Right ventricle myocardium inferior (tissue), 1 donor: ENCODE results near the gene FNTB. TPM values are rescaled to one million over a fixed set of nuclear protein-coding genes. Genes with fewer than 3 reads are reported as not detected.
"Not testable (repeated sequence)": the region's sequence is repeated elsewhere in the genome, so short reads cannot be mapped to it uniquely, and the experiment has no call there.

Source experiments
- ATAC-seq: fragments of 200-7000 bp; cut with Tn5 transposase; one replicate; pipeline ENCODE4 v1.9.1; 2020; ENCODE audit warnings: mild to moderate bottlenecking, moderate library complexity
- DNase-seq: peaks from one replicate; pipeline ENCODE4 v3.0.0; 2021; ENCODE audit errors: missing footprints
- intact Hi-C: fragments of 100-400 bp; cut with DNase I; formaldehyde crosslinking; loops from one replicate; pipeline ENCODE4 v1.11.0; 2022
- total RNA-seq: library from RNA; stranded (reverse); fragmentation: NEBNext Ultra II Directional; extraction: Animal tissue kit (Norgen Biotek cat#: 25700); gene quantifications from one replicate; pipeline ENCODE4 v1.2.1, GENCODE V29; 2021
- donor health status: DM: no; HTN: yes; CAD: no; lungs with severe emphysema.

Gene FNTB
- total RNA-seq, 1 donor from 2014 or later, result 17.1 TPM

DNA sequence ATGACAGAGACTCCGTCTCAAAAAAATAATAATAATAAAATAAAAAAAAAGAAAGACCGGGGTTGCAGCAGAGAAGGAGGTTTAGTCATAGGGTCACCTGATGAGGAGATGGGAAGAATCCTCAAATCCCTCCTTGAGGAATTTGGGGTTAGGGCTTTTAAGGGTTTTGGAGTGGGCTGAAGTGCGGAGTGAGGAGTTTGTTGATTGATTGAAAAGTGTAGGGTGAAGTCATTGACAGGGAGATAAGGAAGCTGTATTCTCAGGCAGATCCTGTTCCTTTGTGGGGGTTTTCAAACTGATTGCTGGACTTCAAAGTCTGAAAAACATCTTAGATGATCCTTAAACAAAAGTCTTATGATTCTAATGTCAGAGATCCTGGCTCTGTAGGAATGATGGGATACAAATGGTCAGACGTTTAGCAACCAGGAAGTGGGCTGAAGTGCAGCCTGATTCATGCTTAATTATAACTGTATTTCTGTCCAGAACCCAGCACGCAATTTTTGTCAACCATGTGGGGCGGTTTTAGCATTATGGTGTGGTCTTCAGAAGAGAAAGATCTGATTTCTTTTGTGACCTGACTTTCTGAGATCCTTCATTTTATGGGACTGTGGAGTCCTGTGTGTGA is 16.0 kb downstream of the FNTB start:
- intact Hi-C loops, result no loop called here
- DNase-seq (no peak), ATAC-seq (no peak)

GRCh38 chr14:65003394-65003793 is 16.7 kb downstream of the FNTB start:
- ATAC-seq (no peak), DNase-seq (no peak)
- intact Hi-C loops, result no loop called here

- DNase-seq (no peak), ATAC-seq (no peak)
- intact Hi-C loops, result no loop called here
Observed at GRCh38 chr14:65006261-65006721, 19.6 kb downstream of the FNTB start.

DNA sequence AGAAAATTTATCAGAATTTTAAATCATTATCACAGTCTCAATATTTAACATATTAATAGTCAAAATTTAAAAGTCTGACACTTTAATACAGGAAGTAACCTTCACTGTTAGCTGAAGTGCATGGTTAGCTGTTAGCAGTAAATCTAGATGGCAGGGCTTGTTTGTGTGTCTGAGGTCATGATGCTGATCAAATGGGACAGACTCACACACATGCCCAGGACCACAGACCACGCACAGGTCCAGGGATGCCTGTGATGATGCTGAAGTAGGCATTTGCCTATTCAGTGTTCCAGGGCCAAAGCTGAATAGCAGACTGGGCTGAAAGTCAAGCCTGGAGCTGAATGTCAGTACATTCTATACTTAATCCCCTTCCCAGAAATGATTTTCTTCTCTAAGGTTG is 20.5 kb downstream of the FNTB start:
- intact Hi-C loops, result no loop called here
- DNase-seq (no peak), ATAC-seq (no peak)

GRCh38 chr14:65010211-65010931 is 23.7 kb downstream of the FNTB start:
- no peak for ATAC-seq
- no peak for DNase-seq

DNA sequence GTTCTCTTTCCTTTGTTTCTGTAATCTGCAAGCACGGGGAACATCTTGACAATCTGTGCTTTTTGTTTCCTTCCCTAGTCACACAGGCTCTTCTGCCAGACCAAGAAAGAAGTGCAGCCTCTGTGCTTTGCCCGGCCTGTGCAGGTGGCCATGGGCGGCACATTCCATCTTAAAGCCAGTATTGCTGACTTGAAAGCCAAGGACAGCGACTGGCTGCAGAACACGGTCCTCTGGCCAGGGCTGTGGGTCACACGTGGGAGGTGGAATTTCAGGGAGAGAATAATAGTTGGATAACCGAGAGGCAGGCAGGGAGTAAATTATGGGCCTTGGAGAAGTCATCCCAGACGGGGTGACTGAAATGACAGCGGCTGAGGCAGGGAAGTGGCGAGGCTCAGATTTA is 24.8 kb downstream of the FNTB start:
- intact Hi-C loops, result no loop called here
- DNase-seq, result no peak
- no peak for ATAC-seq

More at GRCh38 chr14:65010211-65010931, 23.7 kb downstream of the FNTB start:
- intact Hi-C loops, result no loop called here

DNA sequence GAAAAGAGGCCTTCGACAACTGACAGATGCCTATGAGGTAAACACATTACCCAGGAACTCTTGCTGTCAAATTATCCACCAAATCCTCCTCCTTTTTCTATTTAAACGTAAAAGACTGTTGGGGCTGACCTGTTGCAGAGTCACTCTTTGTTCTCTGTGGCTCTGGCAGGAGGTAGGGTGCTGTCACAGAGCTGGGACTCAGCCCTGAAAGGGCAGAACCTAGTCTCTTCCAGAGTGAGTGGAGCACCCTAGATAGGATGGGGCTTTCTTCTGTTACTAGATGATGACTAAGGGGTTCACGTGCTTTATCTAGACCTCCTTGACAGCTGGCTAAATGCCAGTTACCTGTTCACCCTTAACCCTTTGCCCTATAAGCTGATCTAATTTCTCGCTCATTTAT is 25.7 kb downstream of the FNTB start:
- intact Hi-C loops, result no loop called here
- ATAC-seq (no peak), DNase-seq (no peak)

GRCh38 chr14:65015391-65015790 is 28.7 kb downstream of the FNTB start:
- intact Hi-C loops, result no loop called here
- DNase-seq, result no peak
- no peak for ATAC-seq

DNA sequence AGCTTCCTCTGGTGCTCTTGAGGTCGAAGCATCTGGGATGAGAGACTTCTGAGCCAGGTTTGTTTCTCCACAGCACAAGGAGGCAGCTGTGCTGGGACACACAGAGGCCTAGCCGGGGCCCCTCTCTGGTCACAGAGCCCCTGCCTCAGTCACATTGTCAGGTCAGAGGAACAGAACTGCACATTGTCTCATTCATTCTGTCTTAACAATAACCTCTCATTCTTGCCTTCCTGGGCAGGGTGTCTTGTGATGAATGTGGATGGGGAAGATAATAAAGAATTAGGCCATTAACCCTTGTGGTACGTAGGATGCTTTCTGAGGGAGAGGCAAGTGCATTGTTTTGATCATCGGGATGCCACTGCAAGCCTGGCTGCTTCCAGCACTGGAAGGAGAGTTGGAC is 29.8 kb downstream of the FNTB start:
- ATAC-seq, result no peak
- no peak for DNase-seq

GRCh38 chr14:65019944-65020566 is 33.4 kb downstream of the FNTB start:
- intact Hi-C loops, result loop anchor here (5.0 kb wide), 1 partner anchor 33 kb away; the partner anchor contains the start of gene FNTB
- no peak for DNase-seq
- ATAC-seq, result peak; percentile 92

More for the DNA sequence above, 29.8 kb downstream of the FNTB start:
- intact Hi-C loops, result no loop called here

GRCh38 chr14:65024957-65025356 is 38.3 kb downstream of the FNTB start:
- intact Hi-C loops, result loop anchor here (5.0 kb wide), 1 partner anchor 38 kb away; the partner anchor contains the start of gene FNTB
- no peak for DNase-seq
- no peak for ATAC-seq

DNA sequence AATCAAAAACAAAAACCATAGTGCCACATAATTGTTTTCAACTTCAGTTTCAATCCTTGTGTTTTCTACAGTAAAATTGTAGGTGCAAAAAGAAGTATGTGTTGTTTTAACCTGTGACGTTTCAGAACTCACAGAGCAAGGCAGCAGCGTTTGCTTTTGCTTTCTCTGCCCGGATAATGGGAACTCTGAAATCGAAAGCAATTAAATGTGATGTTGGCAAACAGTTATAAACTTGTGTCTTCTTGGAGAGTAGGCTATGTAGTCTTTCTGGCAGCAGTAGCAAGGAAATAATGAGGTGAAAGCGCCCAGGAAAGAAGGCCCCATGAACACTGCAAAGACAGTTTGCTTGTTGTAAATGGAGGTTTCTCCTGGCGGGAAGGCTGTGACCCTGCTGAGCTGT is 39.1 kb downstream of the FNTB start:
- intact Hi-C loops, result no loop called here
- DNase-seq, result no peak
- no peak for ATAC-seq

DNA sequence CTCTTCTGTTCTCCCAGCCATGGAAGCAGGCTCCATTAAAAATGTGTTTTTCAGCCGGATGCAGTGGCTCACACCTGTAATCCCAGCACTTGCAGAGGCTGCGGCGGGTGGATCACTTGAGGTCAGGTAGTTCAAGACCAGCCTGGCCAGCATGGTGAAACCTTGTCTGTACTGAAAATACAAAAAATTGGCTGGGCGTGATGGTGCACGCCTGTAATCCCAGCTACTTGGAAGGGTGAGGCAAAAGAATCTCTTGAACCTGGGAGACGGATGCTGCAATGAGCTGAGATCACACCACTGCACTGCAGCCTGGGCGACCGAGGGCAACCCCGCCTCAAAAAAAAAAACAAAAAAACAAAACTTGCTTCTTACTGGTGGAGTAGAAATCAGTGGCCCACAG is 39.8 kb downstream of the FNTB start:
- intact Hi-C loops, result no loop called here
- ATAC-seq, result no peak

DNA sequence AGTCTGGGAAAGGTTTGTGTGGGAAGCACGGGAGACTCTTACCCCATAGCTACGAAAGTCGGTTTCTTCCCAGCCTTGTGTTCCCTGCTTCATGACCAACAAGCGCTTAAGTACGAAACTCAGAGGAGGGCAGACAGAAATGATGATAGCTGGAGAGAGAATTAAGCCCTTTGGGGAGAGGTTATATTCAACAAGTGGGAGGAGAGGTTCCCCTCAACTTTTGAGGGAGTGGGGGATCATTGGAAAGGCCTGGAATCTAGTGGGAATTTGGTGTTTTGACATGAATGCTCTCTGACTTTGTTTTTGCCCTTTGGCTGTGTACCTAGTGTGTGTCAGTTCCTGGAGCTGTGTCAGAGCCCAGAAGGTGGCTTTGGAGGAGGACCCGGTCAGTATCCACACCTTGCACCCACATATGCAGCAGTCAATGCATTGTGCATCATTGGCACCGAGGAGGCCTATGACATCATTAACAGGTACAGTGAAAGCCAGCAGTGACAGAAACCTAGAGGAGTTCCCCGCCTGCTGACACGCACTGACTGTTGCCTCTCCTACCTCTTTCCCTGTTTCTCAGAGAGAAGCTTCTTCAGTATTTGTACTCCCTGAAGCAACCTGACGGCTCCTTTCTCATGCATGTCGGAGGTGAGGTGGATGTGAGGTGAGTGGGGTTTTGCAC is 40.6 kb downstream of the FNTB start:
- intact Hi-C loops, result no loop called here
- DNase-seq (no peak), ATAC-seq (no peak)

More for the DNA sequence above, 39.8 kb downstream of the FNTB start:
- DNase-seq, result no peak

- intact Hi-C loops, result no loop called here
- ATAC-seq, result no peak
Observed at GRCh38 chr14:65028937-65029336, 42.2 kb downstream of the FNTB start.

GRCh38 chr14:65031321-65031720 is 44.6 kb downstream of the FNTB start:
- not testable (repeated sequence) for DNase-seq, ATAC-seq
- intact Hi-C loops, result loop anchor here (5.0 kb wide), 2 partner anchors 41 to 66 kb away; no protein-coding TSS in a partner anchor

More at GRCh38 chr14:65028937-65029336, 42.2 kb downstream of the FNTB start:
- DNase-seq, result no peak

DNA sequence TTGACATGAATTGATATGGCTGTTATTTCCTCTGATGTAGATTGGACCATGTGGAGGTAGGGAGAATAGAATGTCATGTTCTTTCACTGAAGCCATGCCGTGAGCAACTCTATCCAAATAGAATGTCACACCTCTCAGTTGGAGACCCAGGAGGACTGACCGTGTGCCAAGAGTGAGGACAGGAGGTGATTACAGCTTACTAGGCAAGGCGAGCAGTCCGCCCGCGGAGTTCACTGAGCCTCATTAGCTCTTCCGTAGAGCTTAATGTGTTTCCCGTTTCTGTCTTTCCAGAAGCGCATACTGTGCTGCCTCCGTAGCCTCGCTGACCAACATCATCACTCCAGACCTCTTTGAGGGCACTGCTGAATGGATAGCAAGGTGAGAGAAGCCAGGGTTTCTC is 45.6 kb downstream of the FNTB start:
- no peak for DNase-seq
- peak; percentile 93 for ATAC-seq
- intact Hi-C loops, result loop anchor here (5.0 kb wide), 2 partner anchors 40 to 65 kb away; no protein-coding TSS in a partner anchor

DNA sequence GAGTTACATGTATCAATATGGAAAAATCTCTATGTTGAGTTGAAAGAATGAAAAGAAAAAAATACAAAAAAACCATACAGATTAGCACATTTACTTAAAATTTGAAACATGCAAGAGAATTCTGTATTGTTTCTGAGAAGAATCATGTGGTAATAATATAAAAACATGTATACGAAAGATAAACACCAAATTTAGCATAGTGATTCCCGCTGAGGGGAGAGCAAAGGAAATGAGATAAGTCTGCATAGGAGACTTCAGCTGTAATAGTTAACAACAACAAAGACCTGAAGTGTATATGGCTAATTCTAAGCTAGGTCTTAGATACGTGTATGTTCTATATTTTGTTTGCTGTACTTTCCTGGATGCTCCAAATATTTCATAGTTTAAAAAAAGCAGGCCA is 46.5 kb downstream of the FNTB start:
- intact Hi-C loops, result loop anchor here (5.0 kb wide), 2 partner anchors 39 to 64 kb away; no protein-coding TSS in a partner anchor
- ATAC-seq, result no peak
- no peak for DNase-seq

DNA sequence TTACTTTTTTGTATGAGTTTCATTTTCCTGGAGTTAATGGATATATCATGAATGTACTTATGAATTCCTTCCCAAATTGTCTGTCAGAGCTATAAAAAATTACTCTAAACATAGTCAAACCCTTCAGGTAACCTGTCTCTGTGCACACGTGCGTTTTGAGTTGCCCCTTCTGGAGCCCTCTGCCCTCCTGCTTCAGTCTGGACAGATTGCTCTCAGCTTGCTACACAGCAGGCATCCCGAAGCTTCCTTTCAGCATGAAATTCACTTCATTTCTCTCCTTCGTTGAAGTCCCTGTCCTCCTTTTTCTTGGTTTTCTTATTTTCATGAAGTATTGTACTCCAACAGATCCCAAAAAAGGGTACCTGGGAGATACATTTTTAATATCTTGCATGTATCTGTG is 47.3 kb downstream of the FNTB start:
- ATAC-seq, result no peak
- DNase-seq, result no peak
- intact Hi-C loops, result loop anchor here (5.0 kb wide), 2 partner anchors 38 to 63 kb away; no protein-coding TSS in a partner anchor
